SK-N-MC (cell line): ENCODE measurements around the gene JMJD8.

Experiments used
- EZH2 ChIP-seq: fragments of 200-600 bp; sonication (generic); IDR thresholded peaks from one replicate; pipeline ENCODE4 v1.6.1; 2017; ENCODE audit warnings: antibody characterized with exemption
- FOXP2 ChIP-seq: optimal IDR thresholded peaks from 2 replicates; pipeline ENCODE3; 2011; ENCODE audit warnings: mild to moderate bottlenecking, moderate library complexity; ENCODE audit not compliant: insufficient read depth; ENCODE audit errors: extremely low read length, control extremely low read depth
- POLR2AphosphoS5 ChIP-seq: IDR thresholded peaks from 2 replicates; pipeline ENCODE4 v1.6.1; 2012; ENCODE audit warnings: mild to moderate bottlenecking, low read depth, low read length, borderline replicate concordance

GRCh38 chr16:714558-715476, 30.7 kb upstream of the JMJD8 start, which contains the start of gene METRN:
- TF ChIP-seq EZH2: no peak
- TF ChIP-seq POLR2AphosphoS5: no peak
- TF ChIP-seq FOXP2: no peak
